HG03432 (cell line): ENCODE results near the gene ABCF3.

Experiments used
- ATAC-seq: cut with Tn5 transposase; IDR thresholded peaks from one replicate; pipeline ENCODE4 v1.9.1; 2021; ENCODE audit warnings: mild to moderate bottlenecking, moderate library complexity; ENCODE audit not compliant: unreplicated experiment

Gene ABCF3

DNA sequence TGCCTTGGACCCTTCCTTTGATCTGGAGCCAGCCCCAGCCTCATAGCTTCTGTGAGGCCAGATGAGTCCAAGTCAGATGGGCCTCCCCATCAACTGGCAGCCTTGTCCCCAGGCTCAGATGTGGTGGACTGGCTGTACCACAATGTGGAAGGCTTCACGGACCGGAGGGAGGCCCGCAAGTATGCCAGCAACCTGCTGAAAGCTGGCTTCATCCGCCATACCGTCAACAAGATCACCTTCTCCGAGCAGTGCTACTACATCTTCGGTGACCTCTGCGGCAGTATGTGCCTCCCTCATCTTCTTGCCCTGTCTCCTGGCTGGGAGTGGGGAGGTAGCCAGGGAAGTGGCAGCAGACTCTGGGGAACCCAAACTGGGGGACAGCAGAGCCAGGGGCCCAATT, 18.2 kb upstream of the ABCF3 start:
- no peak for ATAC-seq

DNA sequence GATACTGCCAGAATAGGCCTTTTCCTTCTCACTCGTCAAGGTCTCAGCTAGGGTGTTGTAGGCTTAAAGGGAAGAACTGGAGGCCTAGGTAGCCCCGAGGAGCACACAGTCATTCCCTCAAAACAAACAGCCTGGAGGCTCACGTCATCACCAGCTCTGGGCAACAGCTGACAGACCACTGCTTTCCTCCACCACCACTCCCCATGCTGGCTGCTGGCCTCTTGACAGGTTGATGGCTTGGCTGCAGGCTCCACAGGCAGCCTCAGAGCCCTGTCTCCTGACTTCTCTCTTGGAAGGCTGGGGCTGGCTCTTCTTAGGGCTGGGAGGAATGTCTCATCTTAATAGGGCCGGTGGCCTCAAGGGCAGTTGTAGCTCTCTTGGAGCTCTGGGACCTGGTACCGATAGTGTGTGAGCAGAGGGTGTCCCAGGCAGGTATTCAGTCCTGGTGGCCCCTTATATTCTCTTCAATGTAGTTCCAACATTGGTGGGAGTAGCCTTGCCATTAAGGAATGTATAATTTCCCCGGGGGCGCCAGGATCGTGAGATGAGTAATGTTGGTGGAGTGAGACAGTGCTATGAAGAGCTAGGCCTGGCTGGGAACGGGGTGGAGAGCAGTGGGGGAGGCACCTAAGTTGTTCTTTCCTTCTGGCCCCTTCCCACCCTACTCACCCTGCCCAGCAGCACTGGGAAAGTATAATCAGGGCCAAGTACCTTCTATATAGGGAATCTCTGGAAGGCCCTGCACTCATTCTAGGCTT, 17.5 kb upstream of the ABCF3 start:
- ATAC-seq, result no peak

DNA sequence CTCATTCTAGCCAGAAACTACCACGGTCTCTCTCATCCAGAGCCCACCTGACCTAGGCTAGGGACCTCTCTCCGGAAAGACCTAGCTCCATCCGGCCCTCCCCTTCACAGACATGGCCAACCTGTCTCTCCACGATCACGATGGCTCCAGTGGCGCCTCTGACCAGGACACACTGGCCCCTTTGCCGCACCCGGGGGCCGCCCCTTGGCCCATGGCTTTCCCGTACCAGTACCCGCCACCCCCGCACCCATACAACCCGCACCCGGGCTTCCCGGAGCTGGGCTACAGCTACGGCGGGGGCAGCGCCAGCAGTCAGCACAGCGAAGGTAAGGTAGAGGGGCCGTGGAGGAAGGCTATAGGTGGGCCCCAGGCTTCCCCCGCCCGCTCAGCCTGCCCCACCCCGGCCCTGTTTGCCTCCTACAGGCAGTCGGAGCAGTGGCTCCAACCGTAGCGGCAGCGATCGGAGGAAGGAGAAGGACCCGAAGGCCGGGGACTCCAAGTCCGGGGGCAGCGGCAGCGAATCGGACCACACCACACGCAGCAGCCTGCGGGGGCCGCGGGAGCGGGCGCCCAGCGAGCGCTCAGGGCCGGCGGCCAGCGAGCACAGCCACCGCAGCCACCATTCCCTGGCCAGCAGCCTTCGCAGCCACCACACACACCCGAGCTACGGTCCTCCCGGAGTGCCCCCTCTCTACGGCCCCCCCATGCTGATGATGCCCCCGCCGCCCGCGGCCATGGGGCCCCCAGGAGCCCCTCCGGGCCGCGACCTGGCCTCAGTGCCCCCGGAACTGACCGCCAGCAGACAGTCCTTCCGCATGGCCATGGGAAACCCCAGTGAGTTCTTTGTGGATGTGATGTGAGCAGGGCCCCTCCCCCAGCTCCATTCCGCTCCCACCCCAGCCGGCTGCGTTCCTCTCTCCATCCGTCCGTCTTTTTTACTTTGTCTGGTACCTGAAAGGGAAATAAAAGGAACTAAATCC, 15.8 kb upstream of the ABCF3 start:
- no peak for ATAC-seq

DNA sequence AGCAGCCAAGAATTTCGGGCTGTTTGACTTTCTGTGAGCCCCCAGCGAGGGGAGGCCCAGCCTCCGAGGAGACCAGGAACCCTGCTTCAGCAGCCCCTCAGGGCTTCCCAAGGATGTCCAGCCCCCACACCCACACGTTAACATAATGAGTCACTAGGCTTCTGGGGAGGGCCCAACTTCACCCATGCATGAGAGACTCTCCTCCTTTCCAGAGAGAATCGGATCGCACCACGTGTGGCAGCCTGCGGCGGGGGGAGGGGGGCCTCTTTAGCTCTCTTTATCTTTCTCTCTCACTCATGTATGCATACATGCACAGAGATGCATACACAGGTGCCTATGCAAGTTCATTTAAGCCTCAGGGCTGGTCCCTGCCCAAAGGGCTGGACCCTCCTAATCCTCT, 14.4 kb upstream of the ABCF3 start:
- ATAC-seq, result no peak

DNA sequence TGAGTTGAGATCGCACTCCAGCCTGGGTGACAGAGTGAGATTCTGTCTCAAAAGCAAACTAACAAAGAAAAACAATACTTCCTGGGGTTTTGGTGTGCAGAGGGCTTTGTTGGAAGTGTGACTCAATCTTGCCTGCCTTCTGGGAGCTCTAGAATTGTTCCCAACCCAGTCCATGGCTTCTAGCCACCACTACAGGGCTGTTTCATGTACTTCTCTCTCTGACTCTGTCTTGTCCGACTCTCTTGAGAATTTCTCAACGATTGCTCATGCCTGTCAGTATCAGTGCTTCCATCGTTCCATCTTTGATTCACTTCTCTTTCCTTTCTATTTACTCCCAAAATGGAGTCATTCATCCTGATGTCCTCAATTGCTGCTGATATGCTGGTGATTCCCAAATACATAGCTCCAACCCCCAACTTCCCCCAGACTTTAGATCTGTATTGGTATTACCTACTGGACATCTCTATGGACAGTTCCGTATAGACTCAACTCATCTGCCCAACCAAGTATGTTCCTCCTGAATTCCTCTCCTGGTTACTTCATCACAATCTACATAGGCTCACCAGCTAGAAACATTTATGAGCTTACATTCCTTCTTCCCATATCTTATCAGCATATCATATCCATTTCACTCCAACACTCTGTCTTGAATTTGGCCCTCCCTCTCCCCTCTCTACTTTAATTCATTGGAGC, 13.2 kb upstream of the ABCF3 start:
- ATAC-seq, result no peak

DNA sequence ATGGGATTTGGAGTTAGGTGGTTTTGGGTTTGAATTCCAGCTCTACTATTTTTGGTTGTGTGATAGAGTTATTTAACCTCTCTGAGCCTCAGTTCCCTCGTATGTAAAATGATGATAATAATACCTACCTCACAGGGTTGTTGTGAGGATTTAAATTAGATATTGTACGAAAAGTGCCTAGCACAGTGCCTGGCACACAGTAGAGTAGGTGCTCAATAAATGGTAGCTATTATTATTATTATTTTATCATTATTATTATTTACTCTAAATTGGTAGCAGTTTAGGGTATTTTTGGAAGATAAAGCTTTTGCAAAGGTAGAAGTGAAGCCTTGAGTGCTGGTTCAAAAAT, 12.7 kb upstream of the ABCF3 start:
- ATAC-seq, result no peak

DNA sequence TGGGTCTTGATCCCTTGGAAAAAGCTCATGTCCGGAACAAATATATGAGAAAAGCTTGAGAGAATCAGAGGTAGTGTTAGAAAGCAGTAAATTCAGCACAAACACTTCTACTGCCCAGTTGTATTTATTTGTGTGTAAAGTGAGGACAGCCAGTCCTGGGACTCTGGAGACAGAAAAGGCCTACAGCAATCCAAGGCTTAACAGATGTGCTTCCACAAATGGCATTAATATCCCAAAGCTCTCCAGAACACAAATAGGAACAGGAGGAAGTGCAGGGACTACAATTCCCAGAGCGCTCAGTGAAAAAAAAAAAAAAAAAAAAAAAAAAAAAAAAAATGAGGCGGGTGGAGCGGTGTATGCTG, 11.7 kb upstream of the ABCF3 start:
- ATAC-seq, result no peak

DNA sequence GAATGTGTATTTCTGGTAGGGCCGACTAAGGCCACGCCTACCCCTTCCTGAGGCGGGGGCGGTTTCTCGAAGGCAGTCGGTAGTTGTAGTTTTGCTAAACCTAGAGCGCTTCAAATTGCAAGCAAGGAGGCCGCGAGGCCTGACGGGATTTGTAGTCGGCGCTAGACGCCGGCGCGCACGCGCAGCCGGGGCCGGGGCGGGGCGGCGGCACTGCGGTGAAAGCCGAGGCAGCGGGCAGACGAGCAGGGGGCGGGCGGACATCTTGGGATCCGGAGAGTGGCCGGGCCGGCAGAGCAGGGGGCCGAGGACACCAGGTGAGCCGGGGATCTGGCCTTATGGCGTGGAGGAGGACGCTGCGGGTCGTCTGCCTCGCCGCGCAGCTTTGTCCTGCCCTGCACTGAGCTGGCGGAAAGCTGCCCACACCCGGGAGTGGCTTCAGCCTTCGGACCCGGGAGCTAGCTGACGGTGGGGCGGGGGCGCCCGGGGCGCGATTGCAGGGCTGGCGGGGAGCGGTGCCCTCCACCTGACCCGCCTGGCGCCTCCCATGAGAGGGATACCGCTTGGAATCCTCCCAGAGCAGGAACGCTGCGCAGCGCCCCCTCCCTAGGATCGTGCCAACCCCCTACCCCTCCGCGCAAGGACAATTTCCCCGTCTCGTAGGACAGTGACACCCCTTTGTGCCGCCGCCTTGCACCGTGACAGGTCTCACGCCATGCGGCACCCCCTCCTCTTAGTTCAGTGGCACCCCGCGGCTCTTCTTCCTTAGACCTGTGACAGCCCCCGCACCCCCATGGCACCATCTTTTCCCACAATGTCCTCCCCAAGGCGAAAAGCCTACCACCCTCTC, 11.1 kb upstream of the ABCF3 start, which contains the start of gene AP2M1:
Gene AP2M1 (plus strand): TSS at position 210 of the 847 bp plus-strand sequence. CDS start 2,139 bp downstream, outside the sequence.
- ATAC-seq, result peak; percentile 95

DNA sequence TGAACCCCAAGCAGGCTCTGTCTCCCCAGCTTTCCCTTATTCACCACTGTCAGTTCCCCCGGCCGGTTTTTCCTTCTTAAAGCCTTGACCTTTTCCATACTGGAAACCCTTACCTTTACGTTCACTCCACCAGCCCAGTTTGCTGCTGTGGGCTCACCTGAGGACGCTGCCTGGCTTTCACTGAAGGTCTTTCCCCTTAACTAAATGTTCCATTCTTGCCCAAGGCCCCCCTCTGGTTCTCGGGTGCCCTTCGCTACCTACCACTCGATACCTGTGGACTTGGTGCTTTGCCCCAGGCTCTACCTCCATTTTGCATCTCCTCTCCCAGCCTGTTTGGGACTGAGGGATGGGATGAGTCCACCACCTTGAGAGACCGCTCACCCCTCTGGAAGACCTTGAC, 10.5 kb upstream of the ABCF3 start:
- ATAC-seq, result no peak

DNA sequence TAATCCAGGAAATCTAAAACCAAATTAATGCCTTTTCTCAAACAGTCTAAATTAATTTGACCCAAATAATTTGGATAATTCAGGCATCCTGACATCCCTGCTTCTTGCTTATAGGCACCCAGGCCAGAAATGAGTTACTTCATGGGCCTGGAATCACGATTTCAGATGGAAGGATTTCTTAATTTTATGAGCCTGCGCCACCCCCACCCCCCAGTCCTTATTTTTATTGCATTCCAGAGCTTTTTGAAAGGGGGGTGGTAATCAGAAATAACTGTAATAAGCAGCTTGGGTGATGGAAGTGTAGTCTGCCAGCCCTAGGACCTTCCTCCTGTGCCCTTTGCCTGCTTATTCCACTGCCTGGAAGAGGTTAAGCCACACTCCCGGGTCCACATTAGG, 10.0 kb upstream of the ABCF3 start:
- ATAC-seq, result no peak

DNA sequence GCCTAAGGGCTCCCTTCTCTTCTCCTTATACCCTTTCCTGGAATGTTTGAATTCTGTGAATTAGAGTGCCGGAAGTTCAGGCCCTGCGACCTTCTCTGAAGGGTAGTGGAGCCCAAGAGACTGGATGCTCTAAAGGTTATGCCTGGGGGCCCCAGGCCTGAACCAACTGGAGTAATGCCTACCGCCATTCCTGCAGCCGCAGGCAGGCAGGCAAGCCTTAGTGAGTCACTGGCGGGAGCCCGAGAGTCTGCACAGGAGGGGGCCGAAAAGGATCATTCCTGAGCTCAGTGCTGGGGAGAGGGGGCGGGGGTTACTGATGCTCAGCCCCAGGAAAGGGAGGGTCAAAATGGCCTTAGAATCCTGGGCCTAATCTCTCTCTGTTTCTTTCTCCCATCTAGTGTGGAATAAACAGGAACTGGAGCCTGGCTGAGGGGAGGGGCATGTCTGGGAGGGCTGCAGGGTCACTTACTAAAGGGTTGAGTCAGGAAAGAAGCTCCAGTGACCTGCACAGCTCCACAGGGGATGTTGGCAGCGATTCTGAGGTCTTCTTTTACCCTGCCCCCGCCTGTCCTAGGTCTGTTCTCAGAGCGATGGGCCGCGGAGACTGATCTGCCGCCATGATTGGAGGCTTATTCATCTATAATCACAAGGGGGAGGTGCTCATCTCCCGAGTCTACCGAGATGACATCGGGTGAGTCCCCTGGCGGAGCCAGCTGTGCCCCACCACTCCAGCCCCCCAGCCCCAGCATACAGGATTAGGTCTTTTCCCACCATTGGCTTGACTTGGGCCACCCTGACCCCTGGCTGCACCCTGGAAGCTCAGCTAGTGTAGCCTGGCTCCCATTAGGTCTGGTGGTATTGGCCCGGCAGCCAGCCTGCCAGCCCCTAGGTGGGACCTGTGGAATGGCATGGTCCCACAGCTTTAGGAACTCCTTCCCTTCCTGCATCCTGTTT, 9.3 kb upstream of the ABCF3 start:
- ATAC-seq, result no peak

DNA sequence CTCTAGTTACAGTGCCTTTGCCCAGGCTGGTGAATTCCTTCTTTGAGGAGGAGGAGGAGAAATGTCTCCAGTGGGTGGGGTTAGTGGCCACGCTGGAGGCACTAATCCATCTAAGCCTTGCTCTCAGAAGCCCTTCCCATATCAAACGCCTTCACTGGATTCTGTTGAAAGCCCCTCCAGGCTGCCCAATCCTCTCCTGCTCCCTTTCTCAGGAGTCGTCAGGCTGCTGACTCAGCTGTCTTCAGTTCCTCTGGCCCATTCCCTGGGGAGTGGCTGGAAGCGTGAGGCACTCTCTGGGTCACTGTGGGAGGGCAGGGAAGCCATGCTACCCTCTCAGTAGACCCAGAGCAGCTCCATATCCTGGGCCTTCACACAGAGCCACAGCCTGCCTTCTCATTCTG, 8.7 kb upstream of the ABCF3 start:
- ATAC-seq, result no peak

DNA sequence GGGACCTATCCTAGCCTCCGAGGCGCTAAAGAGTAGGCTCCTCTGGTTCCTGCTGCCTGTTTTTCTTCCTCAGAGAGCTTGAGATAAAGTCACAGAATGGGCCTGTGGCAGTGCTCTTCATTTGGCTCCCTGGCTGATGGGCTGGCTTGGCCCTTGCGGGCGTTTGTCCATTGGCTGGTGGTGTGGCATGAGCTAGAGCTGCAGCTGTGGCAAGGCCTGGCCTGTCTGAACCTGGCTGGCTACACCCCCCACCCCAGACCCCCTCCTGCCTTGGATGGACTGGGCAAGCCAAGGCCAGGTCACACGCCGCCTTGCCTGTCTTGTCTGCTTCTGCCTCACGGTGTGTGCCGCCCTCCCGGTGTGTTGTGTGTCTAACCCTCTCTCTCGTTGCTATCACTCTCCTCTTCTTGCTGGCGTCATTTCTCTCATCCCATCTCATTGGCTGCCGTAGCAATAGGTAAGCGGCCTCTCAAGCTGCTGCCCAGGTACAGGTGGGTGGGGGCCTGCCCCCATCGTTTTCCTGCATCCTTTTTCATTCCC, 8.2 kb upstream of the ABCF3 start:
- ATAC-seq, result no peak

DNA sequence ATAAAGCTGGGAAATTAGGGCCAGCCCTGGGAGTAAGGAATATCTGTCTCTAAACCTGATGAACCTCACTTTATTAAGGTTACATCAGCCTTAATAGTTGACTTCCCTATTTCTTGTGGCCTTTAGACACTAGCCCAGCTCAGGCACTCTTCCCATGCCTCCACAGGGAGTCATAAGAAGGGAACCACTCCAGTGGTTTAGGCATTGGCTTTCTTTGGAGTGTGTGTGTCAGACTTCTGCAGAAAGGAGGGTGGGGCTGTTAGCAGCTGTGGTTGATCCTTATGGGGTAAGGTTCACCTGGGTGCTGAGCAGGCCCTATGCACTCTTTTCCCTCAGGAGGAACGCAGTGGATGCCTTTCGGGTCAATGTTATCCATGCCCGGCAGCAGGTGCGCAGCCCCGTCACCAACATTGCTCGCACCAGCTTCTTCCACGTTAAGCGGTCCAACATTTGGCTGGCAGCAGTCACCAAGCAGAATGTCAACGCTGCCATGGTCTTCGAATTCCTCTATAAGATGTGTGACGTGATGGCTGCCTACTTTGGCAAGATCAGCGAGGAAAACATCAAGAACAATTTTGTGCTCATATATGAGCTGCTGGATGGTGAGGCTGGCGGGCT, 7.4 kb upstream of the ABCF3 start:
- ATAC-seq, result no peak

DNA sequence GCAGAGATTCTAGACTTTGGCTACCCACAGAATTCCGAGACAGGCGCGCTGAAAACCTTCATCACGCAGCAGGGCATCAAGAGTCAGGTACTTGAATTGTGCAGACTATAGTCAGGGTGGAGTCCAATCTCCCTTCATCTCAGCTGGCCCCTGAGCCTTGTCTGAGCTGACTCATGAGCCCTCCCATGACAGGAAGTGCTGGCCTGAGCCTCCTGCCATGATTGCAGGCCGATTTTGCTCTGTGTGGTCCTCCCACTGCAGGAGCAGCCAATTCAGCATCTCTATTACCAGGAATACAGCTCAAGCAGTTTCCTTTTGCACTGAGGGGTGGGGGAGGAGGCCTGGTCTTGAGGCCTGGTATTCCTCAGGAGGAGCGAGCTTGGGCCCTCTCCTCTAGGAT, 5.8 kb upstream of the ABCF3 start:
- ATAC-seq, result no peak

DNA sequence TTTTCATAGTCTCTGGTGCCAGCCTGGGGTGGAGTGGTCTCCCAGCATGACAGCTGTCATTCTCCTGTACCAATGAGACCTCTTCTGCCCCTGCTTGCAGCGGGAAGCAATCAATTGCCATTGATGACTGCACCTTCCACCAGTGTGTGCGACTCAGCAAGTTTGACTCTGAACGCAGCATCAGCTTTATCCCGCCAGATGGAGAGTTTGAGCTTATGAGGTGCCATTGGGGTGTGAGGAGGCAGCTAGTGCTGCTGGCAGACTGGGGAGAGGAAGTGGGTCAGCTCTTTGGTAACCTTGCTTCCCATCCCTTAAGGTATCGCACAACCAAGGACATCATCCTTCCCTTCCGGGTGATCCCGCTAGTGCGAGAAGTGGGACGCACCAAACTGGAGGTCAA, 4.4 kb upstream of the ABCF3 start:
- no peak for ATAC-seq

DNA sequence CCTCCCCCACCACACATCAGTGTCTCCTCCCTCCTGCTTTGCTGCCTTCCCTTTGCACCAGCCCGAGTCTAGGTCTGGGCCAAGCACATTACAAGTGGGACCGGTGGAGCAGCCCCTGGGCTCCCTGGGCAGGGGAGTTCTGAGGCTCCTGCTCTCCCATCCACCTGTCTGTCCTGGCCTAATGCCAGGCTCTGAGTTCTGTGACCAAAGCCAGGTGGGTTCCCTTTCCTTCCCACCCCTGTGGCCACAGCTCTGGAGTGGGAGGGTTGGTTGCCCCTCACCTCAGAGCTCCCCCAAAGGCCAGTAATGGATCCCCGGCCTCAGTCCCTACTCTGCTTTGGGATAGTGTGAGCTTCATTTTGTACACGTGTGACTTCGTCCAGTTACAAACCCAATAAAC, 2.3 kb upstream of the ABCF3 start:
- no peak for ATAC-seq

DNA sequence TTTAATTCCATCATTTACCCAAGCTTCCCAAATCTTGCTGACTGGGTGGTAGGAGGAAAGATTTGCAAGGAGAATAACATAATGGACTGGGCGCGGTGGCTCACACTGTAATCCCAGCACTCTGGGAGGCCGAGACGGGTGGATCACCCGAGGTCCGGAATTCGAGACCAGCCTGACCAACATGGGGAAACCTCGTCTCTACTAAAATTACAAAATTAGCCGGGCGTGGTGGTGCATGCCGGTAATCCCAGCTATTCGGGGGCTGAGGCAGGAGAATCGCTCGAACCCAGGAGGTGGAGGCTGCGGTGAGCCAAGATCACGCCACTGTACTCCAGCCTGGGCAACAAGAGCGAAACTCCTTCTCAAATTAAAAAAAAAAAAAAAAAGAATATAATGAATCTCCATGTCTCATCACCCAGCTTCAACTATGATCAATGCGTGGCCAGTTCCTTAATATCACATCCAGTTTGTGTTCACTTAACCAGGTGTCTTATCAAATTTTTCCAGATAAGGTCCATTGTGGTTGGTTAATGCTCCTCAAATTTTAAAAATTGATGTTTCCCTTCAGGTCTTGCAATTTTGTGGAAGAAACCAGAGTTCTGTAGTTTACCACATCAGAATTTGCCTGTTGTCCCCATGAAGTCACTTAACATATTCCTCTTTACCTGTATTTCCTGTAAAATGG, 1.3 kb upstream of the ABCF3 start:
- no peak for ATAC-seq
